GM21515 (cell line): ENCODE results near the gene RUVBL2.

Experiments used
- ATAC-seq: cut with Tn5 transposase; IDR thresholded peaks from one replicate; pipeline ENCODE4 v1.9.1; 2021; ENCODE audit not compliant: unreplicated experiment

The RUVBL2 gene

GRCh38 chr19:48963371-48964204, 30.1 kb upstream of the RUVBL2 start:
- ATAC-seq = peak; percentile 24

GRCh38 chr19:48964205-48965039, 29.3 kb upstream of the RUVBL2 start:
- ATAC-seq = no peak

GRCh38 chr19:48965040-48965805, 28.5 kb upstream of the RUVBL2 start, which contains the start of gene FTL:
Gene FTL, plus strand, starts transcription at chr19:48965309. Its CDS starts 199 bp downstream, at chr19:48965508.
- ATAC-seq = peak; percentile 50

GRCh38 chr19:48965806-48966540, 27.7 kb upstream of the RUVBL2 start:
- ATAC-seq = no peak

- no peak for ATAC-seq
Measured at GRCh38 chr19:48966541-48967345, 26.9 kb upstream of the RUVBL2 start.

GRCh38 chr19:48967346-48968178, 26.1 kb upstream of the RUVBL2 start:
- no peak for ATAC-seq

- ATAC-seq = no peak
Measured at GRCh38 chr19:48968179-48968661, 25.5 kb upstream of the RUVBL2 start.

- no peak for ATAC-seq
Measured at GRCh38 chr19:48968813-48969218, 24.9 kb upstream of the RUVBL2 start.

GRCh38 chr19:48969276-48970138, 24.2 kb upstream of the RUVBL2 start:
- ATAC-seq = no peak

GRCh38 chr19:48970139-48970766, 23.4 kb upstream of the RUVBL2 start:
- ATAC-seq = no peak

GRCh38 chr19:48970923-48971395, 22.7 kb upstream of the RUVBL2 start:
- ATAC-seq = no peak

GRCh38 chr19:48975947-48976847, 17.5 kb upstream of the RUVBL2 start:
- ATAC-seq = no peak

- no peak for ATAC-seq
Measured at GRCh38 chr19:48977061-48977460, 16.6 kb upstream of the RUVBL2 start.

- ATAC-seq = no peak
Measured at GRCh38 chr19:48982280-48982679, 11.4 kb upstream of the RUVBL2 start.

GRCh38 chr19:48985711-48986110, 8.0 kb upstream of the RUVBL2 start:
- no peak for ATAC-seq

GRCh38 chr19:48986211-48986610, 7.5 kb upstream of the RUVBL2 start:
- no peak for ATAC-seq
